Epithelial cell of esophagus (primary cell): ENCODE data around the gene CENPP.

ENCODE experiments used
- DNase-seq: peaks from one replicate; pipeline ENCODE4 v3.0.0; 2010; ENCODE audit warnings: low read depth
- H3K4me3 ChIP-seq: 2 replicates; pipeline ENCODE4 v1.5.1; 2011; ENCODE audit warnings: mild to moderate bottlenecking, low read length, control low read depth
- CTCF ChIP-seq: IDR thresholded peaks from 2 replicates; pipeline ENCODE4 v1.5.1; 2011; ENCODE audit warnings: low read depth, mild to moderate bottlenecking, low read length, control low read depth, inconsistent platforms; ENCODE audit not compliant: insufficient read depth; ENCODE audit errors: missing control alignments

CENPP gene

GRCh38 chr9:92610470-92611420, 285.0 kb downstream of the CENPP start:
- DNase-seq = no peak
- H3K4me3 ChIP-seq = no peak overlapping the region
- no peak for TF ChIP-seq CTCF

DNA sequence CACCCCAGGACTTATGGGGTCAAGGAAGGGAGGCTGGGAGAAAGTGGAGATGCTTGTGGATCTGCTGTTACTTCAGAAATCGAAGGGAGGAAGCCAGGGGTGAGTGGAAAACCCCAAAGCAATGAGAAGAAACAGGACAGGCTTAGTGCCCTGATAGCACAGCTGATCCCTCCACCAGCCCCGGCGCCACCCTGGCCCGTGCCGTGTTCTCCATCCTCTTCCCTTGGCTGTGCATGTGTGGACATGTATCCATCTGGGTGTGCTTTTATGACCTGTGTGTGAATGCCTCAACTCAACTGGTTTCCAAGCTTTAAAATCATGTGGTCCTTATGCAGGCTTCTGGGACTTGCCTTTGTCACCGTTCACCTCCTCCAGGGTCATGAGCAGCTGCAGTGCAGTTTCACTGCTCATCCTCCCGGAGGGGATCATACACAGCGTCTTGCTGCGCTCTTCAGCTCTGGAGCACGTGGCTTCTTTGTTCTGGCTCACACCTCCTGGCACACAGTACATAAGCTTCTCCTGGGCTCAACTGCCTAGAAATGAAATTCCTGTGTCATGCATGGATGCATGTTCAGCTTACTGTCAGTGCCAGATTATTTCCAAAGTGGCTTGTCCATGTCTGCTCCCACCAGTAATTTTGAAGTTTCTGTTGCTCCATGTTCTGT, 286.0 kb downstream of the CENPP start:
- no peak for TF ChIP-seq CTCF
- DNase-seq = peak; percentile 60
- H3K4me3 ChIP-seq = no peak overlapping the region

DNA sequence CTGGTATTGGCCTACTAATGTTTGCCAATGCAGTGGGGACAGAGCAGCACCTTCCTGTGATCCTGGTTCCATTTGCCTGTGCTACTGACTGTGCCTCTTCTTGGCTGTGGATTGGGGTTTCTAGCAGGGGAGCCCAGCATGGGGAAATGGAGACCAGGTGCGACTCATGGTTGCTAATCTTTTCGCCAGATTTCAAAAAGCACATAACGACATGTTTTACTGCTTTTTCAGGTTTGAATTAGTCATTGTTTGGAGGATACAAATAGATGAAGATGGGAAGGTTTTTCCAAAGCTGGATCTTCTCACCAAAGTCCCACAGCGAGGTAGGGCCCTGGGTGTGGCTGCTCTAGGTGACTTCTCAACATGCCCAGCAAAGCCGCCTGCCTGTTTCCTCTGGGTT, 286.5 kb downstream of the CENPP start:
- no peak for TF ChIP-seq CTCF
- peak; percentile 72 for DNase-seq
- no peak overlapping the region for H3K4me3 ChIP-seq

DNA sequence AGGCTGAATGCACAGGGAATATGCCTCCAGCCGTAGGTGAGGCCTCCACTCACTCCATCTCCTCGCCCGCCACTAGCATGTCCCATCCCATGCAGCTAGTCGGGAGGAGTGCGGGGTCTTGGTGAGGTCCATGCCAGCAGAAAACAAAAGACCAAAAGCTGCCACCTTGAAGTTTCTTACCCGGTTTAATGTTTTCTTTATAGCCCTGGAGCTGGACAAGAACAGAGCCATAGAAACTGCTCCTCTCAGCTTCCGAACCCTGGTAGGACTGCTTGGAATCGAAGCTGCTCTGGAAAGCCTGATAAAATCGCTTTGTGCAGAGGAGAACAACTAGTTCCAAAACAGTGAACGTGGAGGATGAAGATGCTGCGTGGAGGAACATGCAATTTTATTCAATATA, 287.1 kb downstream of the CENPP start:
- H3K4me3 ChIP-seq = no peak overlapping the region
- no peak for TF ChIP-seq CTCF
- no peak for DNase-seq

DNA sequence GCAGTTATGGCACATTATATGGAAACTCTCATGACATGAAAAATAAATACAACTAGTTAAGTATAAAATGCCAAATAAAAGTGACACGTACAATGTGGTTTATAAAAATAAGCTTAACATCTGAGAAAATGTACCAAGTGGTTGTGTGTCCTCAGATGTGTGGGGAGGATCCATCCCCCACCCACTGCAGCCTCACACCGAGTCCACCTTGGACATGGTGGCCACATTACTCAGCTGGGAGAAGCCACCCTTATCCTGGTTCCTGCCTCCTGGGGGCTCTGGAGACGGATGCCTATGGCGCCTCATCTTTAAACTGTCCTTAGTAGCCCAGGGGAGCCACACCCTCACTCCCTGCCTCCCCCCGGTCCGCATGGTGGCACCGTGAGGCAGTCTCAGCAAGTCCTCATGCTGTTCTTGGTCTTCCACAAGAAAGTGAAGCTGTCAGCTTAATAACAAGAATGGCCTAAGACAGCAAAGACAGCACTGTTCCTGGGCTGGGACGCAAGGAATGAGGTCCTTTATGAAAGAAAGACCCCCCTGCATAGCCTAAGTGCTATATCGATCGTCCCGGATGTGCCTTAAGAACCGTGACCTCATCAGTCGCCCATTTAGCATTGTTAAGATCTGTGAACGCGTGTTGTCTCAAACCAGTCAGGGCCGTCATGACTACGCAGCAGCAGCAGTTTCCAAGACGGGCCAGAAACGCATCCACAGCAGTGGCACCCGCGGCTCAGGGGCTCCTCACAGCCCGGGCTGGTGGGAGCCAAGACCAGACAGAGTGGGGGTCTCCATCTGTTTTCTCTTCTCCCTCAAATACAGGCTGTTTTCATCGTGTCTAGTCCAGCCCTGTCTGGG, 287.7 kb downstream of the CENPP start:
- TF ChIP-seq CTCF = no peak
- no peak for DNase-seq
- no peak overlapping the region for H3K4me3 ChIP-seq

DNA sequence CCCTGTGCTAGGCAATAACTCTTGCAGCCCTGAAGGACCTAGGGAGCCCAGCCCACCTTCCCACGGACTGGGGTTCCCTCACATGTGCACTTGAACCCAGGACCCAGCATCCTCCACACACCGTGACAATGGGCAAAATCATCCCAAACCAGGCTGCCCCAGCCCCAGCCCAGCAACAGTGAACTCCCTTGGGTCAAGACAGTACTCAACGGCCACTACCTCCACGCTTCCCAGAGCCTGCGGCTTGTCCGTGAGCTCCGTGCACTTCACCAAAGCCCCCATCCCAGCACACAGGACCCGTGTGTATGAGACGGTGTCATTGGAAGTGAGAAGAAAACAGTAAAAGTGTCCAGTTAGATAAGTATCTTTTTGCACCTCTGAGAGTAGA, 288.4 kb downstream of the CENPP start:
- no peak for DNase-seq
- TF ChIP-seq CTCF = no peak
- no peak overlapping the region for H3K4me3 ChIP-seq
